OCI-LY7 (cell line): ENCODE results near the gene FBXO28. TPM values are rescaled to one million over a fixed set of nuclear protein-coding genes. Genes with fewer than 3 reads are reported as not detected.
"Not testable (repeated sequence)": the region's sequence is repeated elsewhere in the genome, so short reads cannot be mapped to it uniquely, and the experiment has no call there.

Source experiments
- BruUV-seq: library from RNA; stranded (reverse); fragments of 400-500 nt; replicated peaks from 2 replicates; lab custom pipeline; 2021; lab: Mats Ljungman, UMichigan
- CTCF ChIA-PET: fragments of 300-600 bp; sonication (Branson Sonifier 250); formaldehyde crosslinking; loops from one replicate; lab custom pipeline; 2022; ENCODE audit warnings: antibody characterized with exemption; ENCODE audit not compliant: unreplicated experiment; lab: Charles Lee
- POLR2A ChIA-PET: fragments of 300-600 bp; sonication (Branson Sonifier 250); formaldehyde crosslinking; loops from one replicate; lab custom pipeline; 2022; ENCODE audit warnings: antibody characterized with exemption; lab: Charles Lee
- DNase-seq: peaks from one replicate; pipeline ENCODE4 v3.0.0-alpha.2; 2015; ENCODE audit warnings: low spot score
- H2AFZ ChIP-seq: fragments of 200-600 bp; sonication (generic), shearing (Covaris generic); 2 replicates; pipeline ENCODE4 v1.6.1; 2014; ENCODE audit warnings: mild to moderate bottlenecking, antibody characterized with exemption, low read length, moderate library complexity
- H3K27ac ChIP-seq: fragments of 200-600 bp; sonication (generic); 2 replicates; pipeline ENCODE4 v1.5.1; 2014; ENCODE audit warnings: mixed run types, low read depth, mild to moderate bottlenecking, moderate library complexity, low read length, inconsistent platforms; ENCODE audit not compliant: poor library complexity, severe bottlenecking
- H3K36me3 ChIP-seq: fragments of 200-600 bp; sonication (generic); 2 replicates; pipeline ENCODE4 v1.6.1; 2014; ENCODE audit warnings: mild to moderate bottlenecking, antibody characterized with exemption, low read length, moderate library complexity, mixed read lengths; ENCODE audit not compliant: insufficient read depth
- H3K4me1 ChIP-seq: fragments of 200-600 bp; sonication (generic); 2 replicates; pipeline ENCODE4 v1.5.1; 2014; ENCODE audit warnings: mild to moderate bottlenecking, low read length; ENCODE audit not compliant: insufficient read depth, poor library complexity, severe bottlenecking
- H3K4me2 ChIP-seq: fragments of 200-600 bp; sonication (generic); 2 replicates; pipeline ENCODE4 v1.6.1; 2014; ENCODE audit warnings: mild to moderate bottlenecking, low read length
- H3K4me3 ChIP-seq: fragments of 200-600 bp; sonication (generic); 2 replicates; pipeline ENCODE4 v1.5.1; 2014; ENCODE audit warnings: mild to moderate bottlenecking, low read depth, low read length; ENCODE audit not compliant: poor library complexity, severe bottlenecking
- H3K79me2 ChIP-seq: fragments of 200-600 bp; sonication (generic); 2 replicates; pipeline ENCODE4 v1.6.1; 2016; ENCODE audit warnings: low read depth, mild to moderate bottlenecking, low read length, moderate library complexity, mixed read lengths; ENCODE audit not compliant: insufficient read depth
- H3K9me2 ChIP-seq: fragments of 200-600 bp; sonication (generic); 2 replicates; pipeline ENCODE4 v1.6.1; 2016; ENCODE audit warnings: mild to moderate bottlenecking, low read length, mixed read lengths; ENCODE audit not compliant: insufficient read depth
- H3K9me3 ChIP-seq: fragments of 200-600 bp; sonication (generic); 2 replicates; pipeline ENCODE4 v1.6.1; 2014; ENCODE audit warnings: mild to moderate bottlenecking, mixed run types, low read length, mixed read lengths
- H4K20me1 ChIP-seq: fragments of 200-600 bp; sonication (generic); 2 replicates; pipeline ENCODE4 v1.6.1; 2014; ENCODE audit warnings: mild to moderate bottlenecking, antibody characterized with exemption, low read length, moderate library complexity, mixed read lengths; ENCODE audit not compliant: insufficient read depth
- EZH2phosphoT487 ChIP-seq: fragments of 200-600 bp; sonication (generic); IDR thresholded peaks from 2 replicates; pipeline ENCODE4 v1.6.1; 2018; ENCODE audit warnings: low read depth, borderline replicate concordance, mild to moderate bottlenecking, mixed run types, antibody characterized with exemption, low read length, moderate library complexity, mixed read lengths
- intact Hi-C: fragments of 100-400 bp; cut with micrococcal nuclease; formaldehyde crosslinking; loops from one replicate; pipeline ENCODE4 v1.10.0; 2022; ENCODE audit not compliant: unreplicated experiment
- total RNA-seq, 2 experiments: library from RNA; depleted of rRNA in 1 of 2; stranded (reverse); fragments of >200 nt in 1 of 2; shearing (Covaris generic) in 1 of 2; gene quantifications; 2 replicates each; pipeline ENCODE4 v1.2.3, GENCODE V29; 2014 to 2022
- TF ChIP-seq, protein P1 (sequence below): fragments of 200-600 bp; sonication (generic); conservative IDR thresholded peaks from 2 replicates; pipeline ENCODE4 v1.5.1; 2014; ENCODE audit warnings: mild to moderate bottlenecking, antibody characterized with exemption, low read length, moderate library complexity, mixed read lengths

The FBXO28 gene
- total RNA-seq, 2 experiments from 2014 or later: 20.1 to 23.3 TPM

DNA sequence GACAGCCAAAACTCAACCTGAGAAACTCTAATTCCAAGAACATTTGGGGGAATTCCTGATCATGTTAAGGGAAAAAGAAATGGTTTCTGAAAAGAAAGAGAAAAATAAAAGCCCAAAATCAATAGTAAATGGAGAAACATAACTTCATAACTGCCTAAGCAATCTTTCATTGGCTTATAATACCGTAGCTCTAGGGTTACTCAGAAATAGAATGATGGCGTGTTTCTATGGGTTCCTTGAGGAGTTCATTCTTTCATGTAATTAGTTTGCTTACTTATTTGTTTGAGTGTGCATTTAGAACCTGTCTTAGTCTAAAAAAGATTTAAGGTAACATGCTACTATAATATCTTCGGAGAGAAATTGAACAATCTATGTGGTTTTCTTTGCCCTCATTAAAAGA lies 37.5 kb upstream of the FBXO28 start:
- intact Hi-C loops: no loop called here
- no peak overlapping the region for H3K4me3 ChIP-seq
- no peak overlapping the region for H3K4me2 ChIP-seq
- no peaks in the 10 kb centered on the region for H3K9me2 ChIP-seq
- no peak for TF ChIP-seq EZH2phosphoT487
- ChIA-PET CTCF (no interaction called here), POLR2A (interaction anchor here (0.6 kb wide), 1 partner anchor 27 kb away, joined by 3 read pairs; no protein-coding TSS in a partner anchor)
- no peaks in the 10 kb centered on the region for H3K79me2 ChIP-seq
- no peaks in the 10 kb centered on the region for H3K36me3 ChIP-seq
- no peaks in the 10 kb centered on the region for H3K4me1 ChIP-seq
- DNase-seq: no peak
- H4K20me1 ChIP-seq: no peaks in the 10 kb centered on the region
- no peaks in the 10 kb centered on the region for H3K9me3 ChIP-seq
- no peak overlapping the region for H3K27ac ChIP-seq
- no TSS peak for BruUV-seq
- no peak overlapping the region for H2AFZ ChIP-seq

DNA sequence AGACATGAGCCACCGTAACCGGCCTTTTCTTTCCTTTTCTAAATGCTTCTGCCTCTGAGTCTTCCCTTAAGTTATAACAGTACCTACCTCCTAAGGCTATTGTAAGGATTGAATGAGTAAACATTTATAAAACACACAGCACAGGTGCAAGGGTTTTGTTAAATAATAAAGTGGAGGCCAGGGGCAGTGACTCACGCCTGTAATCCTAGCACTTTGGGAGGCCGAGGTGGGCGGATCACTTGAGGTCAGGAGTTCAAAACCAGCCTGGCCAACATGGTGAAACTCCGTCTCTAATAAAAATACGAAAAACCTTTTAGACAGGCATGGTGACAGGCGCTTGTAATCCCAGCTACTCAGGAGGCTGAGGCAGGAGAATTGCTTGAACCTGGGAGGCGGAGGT lies 34.3 kb upstream of the FBXO28 start:
- H3K4me3 ChIP-seq, H4K20me1 ChIP-seq, H2AFZ ChIP-seq, POLR2A ChIA-PET, H3K4me1 ChIP-seq, H3K9me2 ChIP-seq, BruUV-seq, H3K4me2 ChIP-seq, DNase-seq, H3K36me3 ChIP-seq, intact Hi-C loops, CTCF ChIA-PET, H3K9me3 ChIP-seq, H3K27ac ChIP-seq, H3K79me2 ChIP-seq: not testable (repeated sequence)

DNA sequence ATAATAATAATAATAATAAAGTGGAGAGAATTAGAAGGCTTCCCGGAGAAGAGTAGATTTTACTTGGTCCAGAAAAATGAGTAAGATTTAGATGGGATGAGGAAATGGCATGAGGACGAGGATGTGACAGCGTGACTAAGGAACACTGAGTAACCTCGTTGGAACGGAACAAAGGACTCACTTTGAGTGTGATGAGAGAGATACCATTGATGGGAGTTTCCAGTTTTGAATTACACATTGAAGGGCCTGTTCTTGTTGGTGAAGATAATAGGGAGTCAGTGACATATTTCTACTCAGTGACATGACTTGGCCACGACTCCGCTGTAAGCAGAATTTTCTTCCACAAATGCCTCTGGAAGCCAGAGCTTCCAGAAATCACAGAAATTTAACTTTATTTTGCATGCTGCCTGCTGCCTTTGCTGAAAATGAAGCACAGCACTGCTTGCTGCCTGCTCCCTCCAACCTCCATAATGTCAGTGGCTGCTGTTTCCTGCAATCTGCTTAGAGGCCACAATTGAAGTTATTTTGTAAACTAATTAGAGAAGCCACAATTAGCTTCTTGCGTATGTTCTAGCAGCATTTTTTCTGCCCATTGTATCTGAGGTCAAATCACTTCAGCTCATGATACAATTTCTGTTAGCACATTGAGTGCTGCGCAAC lies 33.7 kb upstream of the FBXO28 start:
- ChIA-PET CTCF (no interaction called here), POLR2A (no interaction called here)
- Histone ChIP-seq H3K4me3 (no peak overlapping the region), H4K20me1 (no peaks in the 10 kb centered on the region), H3K9me2 (no peaks in the 10 kb centered on the region), H2AFZ (no peak overlapping the region), H3K4me2 (no peak overlapping the region), H3K9me3 (no peaks in the 10 kb centered on the region), H3K4me1 (no peaks in the 10 kb centered on the region), H3K79me2 (no peaks in the 10 kb centered on the region), H3K36me3 (no peaks in the 10 kb centered on the region), H3K27ac (no peak overlapping the region)
- BruUV-seq: no TSS peak
- TF ChIP-seq EZH2phosphoT487: no peak
- TF ChIP-seq, protein P1, sequence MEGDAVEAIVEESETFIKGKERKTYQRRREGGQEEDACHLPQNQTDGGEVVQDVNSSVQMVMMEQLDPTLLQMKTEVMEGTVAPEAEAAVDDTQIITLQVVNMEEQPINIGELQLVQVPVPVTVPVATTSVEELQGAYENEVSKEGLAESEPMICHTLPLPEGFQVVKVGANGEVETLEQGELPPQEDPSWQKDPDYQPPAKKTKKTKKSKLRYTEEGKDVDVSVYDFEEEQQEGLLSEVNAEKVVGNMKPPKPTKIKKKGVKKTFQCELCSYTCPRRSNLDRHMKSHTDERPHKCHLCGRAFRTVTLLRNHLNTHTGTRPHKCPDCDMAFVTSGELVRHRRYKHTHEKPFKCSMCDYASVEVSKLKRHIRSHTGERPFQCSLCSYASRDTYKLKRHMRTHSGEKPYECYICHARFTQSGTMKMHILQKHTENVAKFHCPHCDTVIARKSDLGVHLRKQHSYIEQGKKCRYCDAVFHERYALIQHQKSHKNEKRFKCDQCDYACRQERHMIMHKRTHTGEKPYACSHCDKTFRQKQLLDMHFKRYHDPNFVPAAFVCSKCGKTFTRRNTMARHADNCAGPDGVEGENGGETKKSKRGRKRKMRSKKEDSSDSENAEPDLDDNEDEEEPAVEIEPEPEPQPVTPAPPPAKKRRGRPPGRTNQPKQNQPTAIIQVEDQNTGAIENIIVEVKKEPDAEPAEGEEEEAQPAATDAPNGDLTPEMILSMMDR: no peak
- intact Hi-C loops: no loop called here
- no peak for DNase-seq

DNA sequence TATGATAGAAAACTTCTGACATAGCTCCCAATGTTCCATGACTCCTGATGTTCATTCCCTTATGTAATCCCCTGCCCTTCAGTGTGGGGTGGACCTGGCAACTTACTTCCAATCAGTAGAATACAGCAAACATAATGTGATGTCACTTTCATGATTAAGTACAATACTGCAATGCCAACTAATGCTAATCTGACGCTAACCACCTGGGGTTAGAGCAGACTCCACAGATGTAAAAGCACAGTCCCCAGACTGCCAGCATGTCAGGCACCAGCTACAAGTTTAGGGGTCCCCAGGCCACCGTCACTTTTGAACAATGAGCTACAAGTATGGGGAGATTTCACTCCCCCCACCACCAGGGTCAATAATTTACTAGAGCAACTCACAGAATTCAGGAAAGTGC lies 32.3 kb upstream of the FBXO28 start:
- Histone ChIP-seq H3K4me3 (no peak overlapping the region), H3K4me2 (no peak overlapping the region), H3K27ac (no peak overlapping the region), H3K4me1 (no peaks in the 10 kb centered on the region), H3K79me2 (no peaks in the 10 kb centered on the region), H2AFZ (no peak overlapping the region), H3K9me3 (no peaks in the 10 kb centered on the region), H4K20me1 (no peaks in the 10 kb centered on the region), H3K36me3 (no peaks in the 10 kb centered on the region), H3K9me2 (no peaks in the 10 kb centered on the region)
- intact Hi-C loops: no loop called here
- TF ChIP-seq EZH2phosphoT487: no peak
- TF ChIP-seq, protein P1: no peak
- ChIA-PET POLR2A (no interaction called here), CTCF (no interaction called here)
- no peak for DNase-seq
- BruUV-seq: no TSS peak
